ENCODE results near the gene SLC38A5.

The SLC38A5 gene

GRCh38 chrX:48472851-48473703 is 3.0 kb upstream of the SLC38A5 start:
- H3K4me3 ChIP-seq (ENCODE audit: low read depth, low read length) = no peak overlapping the region
- in situ Hi-C loops (cut with HindIII; ENCODE audit: low sequenced_read_pairs) = no loop called here
- no peak for DNase-seq (ENCODE audit: low read depth)
- TF ChIP-seq CTCF (IDR thresholded peaks at IDR 0.05; ENCODE audit: low read depth, low read length, missing control alignments) = no peak

- in situ Hi-C loops (cut with HindIII; ENCODE audit: low sequenced_read_pairs) = no loop called here
- DNase-seq (ENCODE audit: low read depth) = no peak
Observed at GRCh38 chrX:48472225-48472624, 2.2 kb upstream of the SLC38A5 start.

GRCh38 chrX:48471504-48471903 is 1.4 kb upstream of the SLC38A5 start:
- H3K4me3 ChIP-seq (ENCODE audit: low read depth, low read length) = no peak overlapping the region
- in situ Hi-C loops (cut with HindIII; ENCODE audit: low sequenced_read_pairs) = no loop called here
- no peak for TF ChIP-seq CTCF (IDR thresholded peaks at IDR 0.05; ENCODE audit: low read depth, low read length, missing control alignments)
- no peak for DNase-seq (ENCODE audit: low read depth)

More at GRCh38 chrX:48472225-48472624, 2.2 kb upstream of the SLC38A5 start:
- H3K4me3 ChIP-seq (ENCODE audit: low read depth, low read length) = no peak overlapping the region
- TF ChIP-seq CTCF (IDR thresholded peaks at IDR 0.05; ENCODE audit: low read depth, low read length, missing control alignments) = no peak

- in situ Hi-C loops (cut with HindIII; ENCODE audit: low sequenced_read_pairs) = no loop called here
- DNase-seq (ENCODE audit: low read depth) = no peak
- H3K4me3 ChIP-seq (ENCODE audit: low read depth, low read length) = no peak overlapping the region
- no peak for TF ChIP-seq CTCF (IDR thresholded peaks at IDR 0.05; ENCODE audit: low read depth, low read length, missing control alignments)
Observed at GRCh38 chrX:48470833-48471118, 716 bp upstream of the SLC38A5 start.

- H3K4me3 ChIP-seq (ENCODE audit: low read depth, low read length) = peak overlapping the region; percentile 26
- in situ Hi-C loops (cut with HindIII; ENCODE audit: low sequenced_read_pairs) = no loop called here
- peak; percentile 10 for TF ChIP-seq CTCF (IDR thresholded peaks at IDR 0.05; ENCODE audit: low read depth, low read length, missing control alignments)
- DNase-seq (ENCODE audit: low read depth) = no peak
Observed at GRCh38 chrX:48468693-48469691, 1.1 kb downstream of the SLC38A5 start.

GRCh38 chrX:48468247-48468671 is 1.8 kb downstream of the SLC38A5 start:
- DNase-seq (ENCODE audit: low read depth) = no peak

More at GRCh38 chrX:48468247-48468671, 1.8 kb downstream of the SLC38A5 start:
- in situ Hi-C loops (cut with HindIII; ENCODE audit: low sequenced_read_pairs) = no loop called here
- H3K4me3 ChIP-seq (ENCODE audit: low read depth, low read length) = peak overlapping the region; percentile 26
- TF ChIP-seq CTCF (IDR thresholded peaks at IDR 0.05; ENCODE audit: low read depth, low read length, missing control alignments) = no peak

Measured in astrocyte of the cerebellum (primary cell).